ENCODE results near the gene IQSEC1.

Gene IQSEC1
- total RNA-seq = 54.3 to 84.6 (median 66.7) reads per million in 4 experiments

DNA sequence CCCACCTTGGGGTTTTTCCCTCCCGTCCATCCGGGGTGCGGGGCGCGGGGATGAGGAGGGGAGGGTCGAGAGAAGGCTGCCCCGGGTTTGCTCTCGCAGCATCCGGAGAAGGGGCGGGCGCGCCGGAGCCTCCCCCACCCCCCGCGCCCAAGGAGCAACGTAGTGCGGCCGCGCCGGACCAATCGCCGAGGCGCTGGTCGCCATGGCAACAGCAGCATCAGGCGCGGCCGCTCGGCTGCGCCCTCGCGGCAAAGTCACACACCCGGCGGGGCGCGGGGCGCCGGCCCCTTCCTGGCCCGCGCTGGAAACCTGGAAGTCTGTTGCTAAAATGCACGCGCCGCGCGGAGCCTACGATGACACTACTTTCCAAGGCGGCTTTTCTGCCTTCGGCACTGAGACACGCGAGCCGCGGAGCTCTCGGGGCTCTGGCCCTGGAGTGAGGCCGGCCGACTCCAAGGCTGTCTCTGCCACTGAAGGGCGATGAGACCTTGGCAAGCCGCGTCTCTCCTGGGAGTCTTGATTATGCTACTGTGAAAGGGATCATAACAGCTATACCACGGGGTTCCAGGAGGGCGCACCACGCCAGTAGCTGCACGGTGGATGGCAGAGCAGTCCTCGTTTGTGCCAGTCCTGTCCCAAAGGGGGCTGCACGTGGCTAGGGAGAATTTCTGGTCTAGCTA is at the start of gene IQSEC1:
Gene IQSEC1, minus strand, starts transcription at position 104 of the 680 bp plus-strand sequence. CDS start 415 bp downstream, outside the sequence.
- DNase-seq = peak; percentile 72

DNA sequence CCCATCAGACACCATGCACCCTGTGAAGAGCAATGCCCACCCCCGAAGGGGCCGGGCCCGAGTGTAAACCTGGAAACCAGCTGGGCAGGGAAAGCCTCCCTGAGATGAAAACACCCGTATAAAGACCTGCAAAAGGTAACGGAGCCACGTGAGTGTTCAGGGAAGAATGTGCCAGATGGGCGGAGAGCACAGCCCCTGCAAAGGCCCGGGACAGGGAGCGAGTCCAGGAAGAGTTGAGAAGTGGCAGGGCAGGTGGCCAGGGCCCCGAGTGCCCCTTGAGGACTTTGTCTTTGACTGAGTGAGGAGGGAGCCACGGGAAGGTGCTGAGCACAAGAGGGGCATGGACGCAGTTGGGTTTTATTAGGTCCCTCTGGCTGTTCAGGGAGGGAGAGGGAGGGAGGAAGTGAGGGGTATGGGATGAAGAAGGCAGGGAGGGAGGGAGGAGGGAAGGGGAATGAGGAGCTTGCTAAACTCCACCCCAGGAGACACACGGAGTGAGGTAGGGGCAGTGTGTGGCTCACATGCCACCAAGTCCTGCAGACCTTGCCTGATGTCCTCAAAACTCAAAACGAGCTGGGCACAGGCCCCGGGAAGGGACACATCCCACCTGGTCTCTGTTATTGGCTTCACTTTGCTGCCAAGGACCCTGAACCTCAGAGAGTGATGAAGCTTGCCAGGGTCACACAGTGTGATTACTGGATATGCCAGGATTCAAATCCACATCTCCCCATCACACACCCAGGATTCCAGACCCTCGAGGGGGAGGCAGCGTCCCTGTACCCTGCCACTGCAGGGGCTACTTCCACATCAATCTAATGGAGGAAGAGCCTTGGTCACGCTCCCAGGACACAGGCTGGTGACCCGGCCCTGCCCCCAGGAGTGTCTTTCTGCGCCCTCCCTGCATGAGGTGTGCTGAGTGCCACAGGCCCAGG is 49.1 kb upstream of the IQSEC1 start:
- no peak for DNase-seq

DNA sequence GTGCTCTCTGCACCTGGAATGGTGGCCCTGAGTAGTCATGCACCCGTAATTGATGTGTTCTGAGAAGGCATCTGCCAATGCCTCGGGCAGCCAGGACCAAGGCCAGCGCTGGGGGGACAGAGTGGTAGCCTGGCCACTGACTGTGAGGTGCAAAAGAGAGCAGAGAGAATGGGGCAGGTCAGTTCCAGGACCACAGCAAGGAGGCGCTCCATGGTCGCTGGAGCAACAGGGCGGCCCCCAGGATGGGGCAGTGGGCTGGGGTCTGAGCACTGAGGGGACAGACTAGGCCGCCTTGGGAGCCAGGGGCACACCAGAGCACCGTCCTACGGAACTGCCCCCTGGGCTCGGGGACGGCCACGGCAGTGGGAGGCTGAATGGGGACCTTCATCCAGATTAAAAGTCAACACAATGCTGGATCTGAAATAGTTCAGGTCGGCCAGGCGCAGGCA is 48.3 kb upstream of the IQSEC1 start:
- no peak for DNase-seq

DNA sequence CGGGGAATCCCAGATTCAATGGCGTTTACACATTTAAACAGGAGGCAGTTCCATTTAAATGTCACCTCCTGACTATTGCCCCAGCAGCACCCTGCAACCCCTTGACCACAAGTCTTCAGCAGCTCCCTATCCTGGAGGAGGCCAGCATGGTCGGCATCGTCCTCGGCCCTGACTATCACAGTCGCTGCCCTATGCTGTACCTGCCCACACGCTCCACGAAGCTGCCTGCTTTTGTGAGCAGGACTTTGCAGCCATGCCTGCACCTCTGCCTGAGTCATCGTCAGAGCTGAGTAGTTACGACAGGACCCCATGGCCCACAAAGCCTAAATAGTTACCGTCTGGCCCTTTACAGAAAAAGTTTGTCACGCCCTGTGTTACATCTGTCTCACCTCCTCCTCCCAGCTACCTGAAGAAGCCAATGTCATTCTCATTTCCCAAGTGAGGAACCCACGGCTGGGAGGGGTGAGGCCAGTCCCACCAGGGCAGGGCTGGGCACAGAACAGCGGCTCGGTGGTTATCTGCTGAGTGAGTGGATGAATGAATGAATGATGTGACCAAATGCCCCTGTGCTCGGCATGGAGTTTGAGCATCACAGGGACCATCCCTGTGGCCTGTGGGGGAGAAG is 47.8 kb upstream of the IQSEC1 start:
- no peak for DNase-seq

DNA sequence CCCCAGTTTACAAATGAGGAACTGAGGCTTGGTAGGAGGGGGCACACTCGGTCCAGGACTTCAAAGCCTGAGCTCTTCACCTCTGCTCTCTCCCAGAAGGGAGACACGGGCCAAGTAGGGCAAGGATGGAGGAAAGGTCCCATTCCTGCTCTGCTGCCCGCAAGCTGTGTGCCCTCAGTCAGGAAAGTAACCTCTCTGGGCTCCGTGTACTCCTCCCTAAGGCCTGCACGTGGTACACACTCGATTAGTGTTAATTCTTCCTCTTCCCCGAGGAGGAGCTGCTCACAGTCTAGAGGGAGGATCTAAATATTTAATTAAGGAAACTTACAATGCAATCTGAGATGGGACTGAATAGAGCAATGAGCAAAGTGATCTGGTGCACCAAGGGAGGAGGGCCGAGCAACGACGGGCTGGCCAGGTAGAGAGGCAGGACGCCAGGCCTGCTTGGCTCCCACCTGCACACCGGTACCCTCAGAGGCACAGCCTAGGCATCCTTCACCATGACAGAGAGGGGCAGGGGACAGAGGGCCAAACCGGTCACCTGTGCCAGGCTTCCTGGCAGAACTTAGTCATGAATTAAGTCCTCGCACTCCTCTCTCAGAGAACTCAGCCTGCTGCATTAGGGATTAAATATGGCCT is 47.2 kb upstream of the IQSEC1 start:
- no peak for DNase-seq

DNA sequence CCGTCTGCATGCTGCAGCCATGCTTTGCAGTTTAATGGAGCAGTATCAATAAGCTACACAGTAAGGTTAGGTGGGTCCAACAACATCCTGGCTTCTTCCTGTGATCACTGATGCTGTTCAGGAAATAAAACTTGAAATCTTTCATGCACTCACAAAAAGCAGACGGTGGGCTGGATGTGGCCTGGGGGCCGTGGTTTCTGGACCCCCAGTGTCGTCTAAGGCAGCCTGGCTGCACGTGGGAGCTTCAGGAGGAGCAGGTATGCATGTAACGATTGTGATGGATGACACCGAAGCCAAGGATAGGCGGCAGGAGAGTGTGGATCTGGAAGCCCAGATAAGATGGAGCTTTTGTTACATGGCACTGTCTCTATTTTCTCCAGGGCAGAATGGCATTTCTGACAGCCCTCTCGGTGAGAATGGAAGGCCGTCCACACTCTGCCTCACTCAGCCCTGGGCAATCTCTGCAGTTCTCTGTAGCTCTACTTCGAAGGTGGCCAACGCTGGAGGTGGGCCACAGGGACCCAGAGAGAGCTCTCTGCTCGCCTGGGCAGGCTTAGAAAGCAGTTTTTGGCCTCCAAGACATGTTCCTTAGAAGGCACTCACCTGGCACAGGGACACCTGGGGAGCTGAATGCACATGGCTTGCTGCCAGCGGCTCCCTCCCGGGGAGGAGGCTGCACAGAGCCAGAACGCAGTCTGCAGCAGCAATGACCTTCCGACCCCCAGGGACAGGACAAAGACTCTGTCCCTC is 46.4 kb upstream of the IQSEC1 start:
- DNase-seq = no peak

DNA sequence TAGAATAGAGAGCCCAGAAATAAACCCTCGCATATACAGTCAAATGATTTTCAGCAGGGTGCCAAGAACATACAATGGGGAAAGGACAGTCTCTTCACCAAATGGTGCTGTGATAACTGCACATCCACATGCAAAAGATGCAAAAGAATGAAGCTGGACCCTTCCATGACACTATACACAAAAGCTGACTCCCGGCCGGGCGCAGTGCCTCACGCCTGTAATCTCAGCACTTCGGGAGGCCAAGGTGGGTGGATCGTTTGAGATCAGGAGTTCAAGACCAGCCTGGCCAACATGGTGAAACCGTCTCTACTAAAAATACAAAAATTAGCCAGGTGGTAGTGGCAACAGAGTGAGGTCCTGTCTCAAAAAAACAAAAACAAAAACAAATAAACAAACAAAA is 43.2 kb upstream of the IQSEC1 start:
- DNase-seq = no peak

DNA sequence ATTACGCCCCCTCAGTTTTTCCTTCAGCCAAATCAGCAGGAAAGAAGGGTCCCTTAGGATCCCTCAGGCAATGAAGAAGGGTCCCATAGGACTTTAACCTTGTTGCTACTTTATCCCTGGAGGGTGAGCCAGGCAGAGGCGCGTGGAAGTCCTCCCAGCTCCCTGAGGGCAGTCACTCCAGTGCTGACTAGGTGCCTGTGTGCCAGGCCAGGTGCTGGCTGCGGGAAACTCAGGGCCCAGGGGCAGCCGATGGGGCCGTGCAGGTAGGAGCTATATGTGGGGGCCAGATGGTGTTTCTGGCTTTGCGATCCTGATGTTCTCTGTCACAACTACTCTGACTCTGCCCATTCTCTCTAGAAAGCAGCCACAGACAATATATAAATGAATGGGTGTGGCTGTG is 42.8 kb upstream of the IQSEC1 start:
- DNase-seq = no peak

DNA sequence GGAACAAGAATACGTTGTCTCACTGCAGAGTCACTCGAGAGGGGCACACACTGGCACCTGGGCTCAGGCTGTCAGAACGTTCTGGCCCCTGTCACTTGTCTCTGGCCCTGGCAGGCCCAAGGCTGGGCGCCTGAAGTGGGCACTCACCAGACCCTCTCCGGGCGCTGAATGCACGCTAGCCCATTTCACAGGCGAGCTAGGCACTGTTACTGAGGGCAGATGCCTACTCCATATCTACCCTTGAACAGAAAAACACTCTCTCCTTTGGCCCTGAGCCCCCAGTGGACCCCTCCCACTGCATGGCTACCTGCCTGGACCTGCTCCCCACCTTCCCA is 42.3 kb upstream of the IQSEC1 start:
- DNase-seq = no peak

DNA sequence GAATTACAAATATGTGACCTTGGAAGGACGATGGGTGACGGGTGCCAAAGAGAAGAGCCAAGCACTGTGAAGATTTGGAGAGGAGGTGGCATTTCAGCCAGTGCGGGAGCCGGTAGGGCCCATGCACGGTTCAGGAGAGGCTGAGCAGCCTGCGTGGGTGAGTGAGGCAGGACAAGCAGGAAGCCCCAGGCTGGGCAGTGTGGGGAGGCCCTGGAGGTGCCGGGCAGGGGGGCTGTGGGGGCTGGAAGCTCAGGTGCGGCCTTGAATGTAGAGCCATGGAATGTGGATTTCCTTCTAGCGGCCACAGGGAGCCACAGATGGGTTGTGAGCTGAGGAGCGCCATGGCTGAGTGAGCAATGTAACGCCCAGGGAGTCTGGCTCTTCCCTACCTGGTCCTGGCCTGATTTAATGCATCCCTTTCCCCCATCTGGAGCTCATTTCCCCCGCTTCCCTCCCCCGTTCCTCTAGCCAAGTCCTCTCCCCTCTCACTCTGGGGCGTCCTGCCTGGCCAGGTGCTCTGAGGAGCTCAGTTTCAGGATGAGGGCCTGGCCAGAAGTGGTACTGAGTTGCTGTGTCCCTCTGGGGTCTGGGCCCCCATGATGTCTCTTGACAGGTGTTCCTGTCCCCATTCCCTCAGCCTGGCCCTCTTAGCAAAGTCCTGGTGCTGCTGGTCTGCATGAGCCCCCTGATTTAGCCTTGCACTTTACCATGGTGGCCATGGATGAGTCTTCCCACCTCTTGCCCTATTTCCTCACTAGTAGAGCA is 41.8 kb upstream of the IQSEC1 start:
- no peak for DNase-seq

DNA sequence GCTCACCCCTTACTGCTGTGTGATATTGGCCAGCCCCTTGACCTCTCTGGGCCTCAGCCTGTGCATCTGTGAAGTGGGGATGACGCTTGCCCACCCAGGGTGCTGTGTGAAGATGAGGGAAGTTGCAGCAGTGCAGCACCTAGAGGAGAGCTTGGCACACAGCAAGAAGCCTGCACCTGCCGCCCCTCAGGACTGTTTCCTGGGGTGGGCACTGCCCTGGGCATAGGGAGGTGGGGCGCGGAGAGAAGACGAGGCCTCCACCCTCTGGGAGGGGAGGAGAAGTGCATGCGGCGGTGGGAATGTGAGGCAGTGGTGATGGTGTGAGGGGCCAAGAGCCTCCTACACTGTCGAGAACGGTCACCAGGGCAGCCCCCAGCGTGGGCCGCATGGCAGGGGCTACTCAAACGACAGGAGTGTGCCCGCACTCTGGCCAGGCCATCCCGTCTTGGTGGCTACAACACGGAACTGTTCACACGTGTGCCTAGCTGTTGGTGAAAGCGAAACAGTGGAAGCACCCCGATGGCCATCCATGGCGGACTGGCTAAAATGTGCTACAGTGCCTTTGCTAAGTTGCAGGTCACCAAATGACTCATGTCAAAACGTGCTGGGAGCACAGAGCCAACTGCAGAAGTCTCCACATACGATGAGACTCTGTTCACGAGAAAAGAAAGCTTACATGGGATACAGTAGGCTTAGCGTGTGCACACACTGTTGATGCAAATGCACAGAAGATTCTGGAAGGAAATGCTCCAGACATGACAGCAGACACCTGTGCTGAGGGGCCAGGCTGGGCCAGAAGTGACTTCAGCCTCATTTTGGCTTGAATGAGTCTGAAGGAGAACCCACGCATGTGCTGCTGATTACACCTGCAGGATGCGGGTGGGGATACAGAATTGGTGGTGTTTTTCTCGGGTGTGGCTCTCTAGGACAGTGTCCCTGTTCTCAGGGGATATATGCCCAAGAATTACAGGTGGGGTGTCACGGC is 40.4 kb upstream of the IQSEC1 start:
- no peak for DNase-seq

DNA sequence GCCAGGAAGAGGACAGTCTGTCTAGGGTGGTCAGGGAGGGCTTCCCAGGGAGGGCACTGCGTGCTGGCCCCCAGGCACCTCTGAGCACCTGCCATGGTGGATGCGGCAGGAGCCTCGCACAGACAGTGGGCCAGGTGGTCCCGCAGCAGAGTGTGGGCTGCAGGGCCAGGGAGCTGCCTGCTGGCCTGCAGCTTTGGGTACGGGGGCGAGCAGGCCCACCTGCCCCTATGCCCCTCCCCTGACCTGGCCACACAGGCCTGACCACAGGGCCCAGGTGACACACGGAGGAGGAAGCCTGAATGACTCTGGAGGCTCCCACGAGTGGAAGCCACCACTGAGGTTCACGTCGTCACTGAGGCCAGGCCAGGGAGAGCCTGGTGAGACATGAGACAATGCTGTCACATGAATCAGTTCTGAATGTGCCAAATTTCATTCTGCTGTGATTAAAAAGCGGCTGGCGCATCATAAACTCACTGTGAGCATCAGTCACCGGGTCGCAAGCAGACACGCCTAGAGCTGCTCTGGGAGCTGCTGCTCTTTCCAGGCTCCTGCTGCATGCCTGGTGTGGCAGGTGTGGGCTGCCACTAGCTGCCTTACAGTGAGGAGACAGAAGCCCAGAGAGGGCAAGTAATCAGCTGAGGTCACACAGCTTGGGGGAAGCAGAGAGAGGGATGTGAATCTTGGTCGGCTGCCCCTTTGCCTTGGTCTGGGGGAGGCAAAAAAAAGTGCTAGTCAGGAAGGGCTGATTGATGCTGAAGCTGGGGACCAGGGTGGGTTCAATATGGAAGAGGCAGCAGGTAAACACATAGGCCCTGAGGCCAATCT is 39.5 kb upstream of the IQSEC1 start:
- DNase-seq = no peak

DNA sequence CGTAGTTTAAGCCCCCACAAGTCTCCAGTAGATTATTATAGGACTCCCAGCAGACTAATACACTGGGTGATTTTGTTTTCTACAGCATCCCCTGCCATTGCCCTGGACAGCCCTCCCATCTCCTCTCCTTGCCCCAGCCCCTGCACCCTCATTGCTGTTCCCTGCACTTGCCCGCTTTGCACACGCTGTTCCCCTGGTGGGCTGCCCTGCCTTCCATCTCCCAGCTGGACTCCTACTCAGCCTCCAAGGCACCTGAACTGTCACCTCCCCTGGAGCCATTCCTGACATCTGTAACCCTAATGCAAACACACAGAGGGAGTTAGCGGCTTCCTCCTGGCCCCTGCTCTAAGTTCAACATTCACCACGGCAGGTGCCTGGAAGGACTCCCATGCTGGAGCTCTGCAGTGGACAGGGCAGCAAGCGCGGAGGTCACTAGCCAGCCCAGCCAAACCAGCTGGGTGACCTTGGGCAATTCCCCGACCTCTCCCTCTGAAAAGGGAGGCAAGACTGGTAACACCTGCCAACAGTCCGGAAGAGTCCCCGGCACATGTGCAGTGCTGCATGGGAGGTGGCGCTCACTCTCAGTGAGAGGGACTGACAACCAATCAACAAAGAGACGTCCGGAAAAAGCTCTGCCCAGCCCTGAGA is 38.8 kb upstream of the IQSEC1 start:
- DNase-seq = no peak

DNA sequence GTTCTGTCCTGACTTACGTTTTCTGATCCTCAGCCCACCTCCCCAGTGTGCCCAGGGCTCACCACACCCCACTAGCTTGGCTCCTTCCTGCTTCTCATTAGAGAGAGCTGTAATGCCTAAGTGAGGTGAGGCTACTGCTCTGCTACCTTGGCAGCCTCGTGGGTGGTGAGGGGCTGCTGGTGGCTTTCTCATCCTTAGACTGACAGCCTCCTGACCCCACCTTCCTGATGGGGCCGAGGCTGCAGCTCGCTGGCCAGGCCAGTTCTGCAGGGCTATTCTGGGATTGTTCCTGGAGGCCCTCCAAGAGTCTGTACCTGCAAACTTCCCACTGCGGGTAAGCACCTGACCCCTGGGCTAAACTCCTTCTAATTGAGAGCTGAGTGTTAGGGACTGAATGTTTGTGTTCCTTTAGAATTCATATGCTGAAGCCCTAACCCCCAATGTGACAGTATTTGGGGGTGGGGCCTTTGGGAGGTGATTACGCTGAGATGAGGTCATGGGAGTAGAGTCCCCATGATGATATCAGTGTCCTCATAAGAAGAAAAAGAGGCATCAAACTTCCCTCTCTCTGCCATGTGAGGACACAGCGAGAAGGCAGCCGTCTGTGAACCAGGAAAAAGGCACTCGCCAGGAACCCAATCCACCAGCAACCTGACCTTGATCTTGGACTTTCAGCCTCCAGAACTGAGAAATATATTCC is 38.1 kb upstream of the IQSEC1 start:
- DNase-seq = no peak

DNA sequence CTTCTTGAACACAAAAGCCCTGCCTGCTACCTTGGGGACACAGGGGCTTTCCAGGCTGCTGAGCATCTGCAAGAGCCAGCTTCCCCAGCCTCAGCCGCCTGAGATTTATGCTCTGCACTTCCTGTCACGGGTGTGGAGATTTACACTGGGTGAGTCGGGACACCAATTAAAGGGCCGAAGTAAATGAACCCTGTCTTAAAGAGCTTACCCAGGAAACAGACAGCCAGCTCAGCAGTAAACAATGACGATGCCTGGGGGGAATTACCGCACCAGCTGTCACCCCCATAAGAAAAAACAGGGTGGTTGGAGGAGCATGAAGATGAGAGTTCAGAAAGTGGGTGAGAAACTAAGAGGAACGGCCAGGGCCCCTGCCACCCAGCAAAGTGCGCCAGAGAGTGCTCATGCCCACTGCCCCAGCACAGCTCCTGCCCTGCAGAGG is 37.5 kb upstream of the IQSEC1 start:
- peak; percentile 7 for DNase-seq

DNA sequence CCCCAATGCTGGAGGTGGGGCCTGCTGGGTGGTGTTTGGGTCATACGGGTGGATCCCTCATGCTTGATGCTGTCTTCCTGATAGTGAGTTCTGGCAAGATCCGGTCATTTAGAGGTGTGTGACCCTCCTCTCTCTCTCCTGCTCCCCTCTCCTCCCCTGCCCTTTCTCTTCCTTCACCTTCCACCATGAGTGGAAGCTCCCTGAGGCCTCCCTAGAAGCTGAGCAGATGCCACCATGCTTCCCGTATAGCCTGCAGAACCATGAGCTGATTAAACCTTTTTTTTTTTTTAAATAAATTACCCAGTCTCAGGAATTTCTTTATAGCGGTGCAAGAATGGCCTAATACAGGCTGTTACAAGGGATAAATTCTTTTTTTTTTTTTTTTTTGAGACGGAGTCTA is 36.3 kb upstream of the IQSEC1 start:
- DNase-seq = no peak

DNA sequence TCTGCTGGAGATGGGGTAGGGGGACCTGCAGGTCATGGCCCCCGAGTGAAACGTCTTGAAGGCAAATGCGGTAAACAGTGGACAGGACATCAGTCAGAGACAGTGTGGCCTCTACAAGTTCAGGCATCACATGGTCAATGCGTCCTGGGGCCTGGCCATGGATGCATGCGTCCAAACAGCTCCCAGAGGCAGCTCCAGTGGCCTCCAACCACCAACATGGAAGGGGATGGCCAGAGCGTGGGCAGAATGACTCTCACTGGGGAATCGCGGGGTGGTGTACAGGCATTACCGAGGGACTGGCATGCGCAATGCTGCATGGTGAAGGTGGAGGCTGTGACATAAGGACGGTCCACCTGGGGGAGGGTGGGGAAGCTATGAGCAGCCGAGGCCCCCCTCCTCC is 35.6 kb upstream of the IQSEC1 start:
- DNase-seq = no peak

DNA sequence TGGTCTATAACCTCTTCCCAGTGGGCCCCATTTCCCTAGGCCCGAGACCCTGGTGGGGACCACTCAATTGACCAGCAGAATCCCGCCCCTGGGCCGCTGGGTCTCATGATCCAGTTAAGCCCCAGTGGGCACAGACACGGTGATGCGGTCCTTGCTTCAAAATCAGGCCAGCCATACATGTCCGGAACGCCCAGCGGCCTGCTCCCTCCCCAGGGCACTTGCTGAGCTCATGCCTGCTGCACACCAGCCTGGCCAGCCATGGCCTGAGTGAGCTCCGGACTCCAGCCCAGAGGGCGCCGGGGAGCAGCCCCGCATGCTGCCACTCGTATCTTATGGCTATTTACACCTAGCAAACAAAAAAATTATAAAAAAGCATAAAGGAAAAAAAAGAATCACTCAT is 34.4 kb upstream of the IQSEC1 start:
- DNase-seq = no peak

All from effector CD8-positive, alpha-beta T cell (primary cell).